GM06990 (cell line): Measurements from ENCODE around the gene SPAG16.
"Not testable (repeated sequence)": the region's sequence is repeated elsewhere in the genome, so short reads cannot be mapped to it uniquely, and the experiment has no call there.

ENCODE experiments used
- DNase-seq: peaks from one replicate; pipeline ENCODE4 v3.0.0-alpha.2; 2011; ENCODE audit not compliant: insufficient read length; ENCODE audit errors: extremely low read depth
- H3K27me3 ChIP-seq: replicated peaks from 2 replicates; pipeline ENCODE4 v1.6.0; 2011; ENCODE audit warnings: low read length; ENCODE audit not compliant: control insufficient read depth, insufficient read depth
- H3K36me3 ChIP-seq: 2 replicates; pipeline ENCODE4 v1.5.1; 2011; ENCODE audit warnings: low read length; ENCODE audit not compliant: control insufficient read depth, insufficient read depth
- H3K4me3 ChIP-seq: replicated peaks from 2 replicates; pipeline ENCODE4 v1.5.1; 2011; ENCODE audit warnings: low read depth, mild to moderate bottlenecking, control low read depth, low read length
- CTCF ChIP-seq: IDR thresholded peaks from 2 replicates; pipeline ENCODE4 v1.5.1; 2011; ENCODE audit warnings: low read length, control low read depth, mild to moderate bottlenecking, inconsistent platforms; ENCODE audit not compliant: insufficient read depth, poor library complexity, severe bottlenecking

The SPAG16 gene

DNA sequence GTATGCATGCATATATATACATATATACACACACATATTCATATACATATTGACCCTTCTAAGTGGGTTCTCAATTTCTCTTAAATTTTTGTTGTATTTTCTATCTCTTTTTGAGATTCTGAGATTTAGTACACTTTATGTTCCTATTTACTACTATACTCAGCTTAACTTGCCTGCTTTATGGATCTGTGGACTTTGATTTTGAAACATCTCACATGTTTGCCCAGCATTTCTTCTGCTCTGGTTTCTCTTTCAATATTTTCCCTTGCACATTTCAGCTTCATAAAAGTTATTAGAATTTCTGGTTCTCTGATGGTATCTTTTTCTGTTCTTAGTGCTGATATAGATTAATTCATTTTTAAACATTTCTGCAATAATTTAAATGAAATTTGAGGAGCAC, 380.6 kb downstream of the SPAG16 start:
- Histone ChIP-seq H3K27me3 (no peaks in the 10 kb centered on the region), H3K4me3 (no peak overlapping the region), H3K36me3 (no peaks in the 10 kb centered on the region)
- no peak for TF ChIP-seq CTCF
- DNase-seq: no peak

GRCh38 chr2:213669657-213670056, 385.4 kb downstream of the SPAG16 start:
- no peak for DNase-seq
- Histone ChIP-seq H3K4me3 (no peak overlapping the region), H3K36me3 (no peaks in the 10 kb centered on the region), H3K27me3 (no peaks in the 10 kb centered on the region)
- no peak for TF ChIP-seq CTCF

DNA sequence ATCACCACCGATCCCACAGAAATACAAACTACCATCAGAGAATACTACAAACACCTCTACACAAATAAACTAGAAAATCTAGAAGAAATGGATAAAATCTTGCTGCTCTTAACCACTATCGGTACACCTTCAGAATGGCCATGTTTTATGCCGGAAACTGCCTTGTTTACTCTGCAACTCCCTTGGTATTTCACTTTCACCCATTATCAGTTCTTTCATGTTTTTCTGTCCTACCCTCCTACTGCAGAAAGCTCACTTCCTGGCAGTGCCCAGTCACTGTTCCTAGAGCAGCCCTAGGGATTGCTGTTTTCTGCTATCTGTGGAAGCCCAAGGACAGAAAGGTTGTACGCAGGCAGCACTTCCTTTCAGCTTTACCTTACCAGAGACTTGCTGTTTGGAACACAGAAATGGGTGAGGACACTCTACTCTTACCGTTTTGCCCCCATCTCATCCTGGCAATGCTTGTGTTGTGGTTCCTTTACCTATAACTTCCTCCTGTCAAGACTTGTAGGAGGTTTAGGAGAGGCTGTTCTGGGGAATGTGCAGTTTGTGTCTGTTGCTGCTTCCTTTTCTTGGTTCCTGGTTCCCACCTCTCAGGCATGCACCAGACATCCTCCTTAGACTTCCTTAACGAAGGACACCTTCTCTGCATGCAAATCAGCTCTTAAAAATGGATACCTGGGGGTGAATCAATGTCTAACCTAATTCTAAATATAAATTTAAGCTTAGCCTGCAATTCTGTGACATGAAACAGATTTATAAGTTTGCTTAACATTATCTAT, 394.4 kb downstream of the SPAG16 start:
- DNase-seq: no peak
- Histone ChIP-seq H3K4me3 (peak overlapping the region; percentile 45), H3K36me3 (no peaks in the 10 kb centered on the region), H3K27me3 (no peaks in the 10 kb centered on the region)
- TF ChIP-seq CTCF: no peak

GRCh38 chr2:213679894-213680293, 395.6 kb downstream of the SPAG16 start:
- no peak overlapping the region for H3K4me3 ChIP-seq
- H3K36me3 ChIP-seq: no peaks in the 10 kb centered on the region
- no peak for DNase-seq
- no peak for TF ChIP-seq CTCF
- no peaks in the 10 kb centered on the region for H3K27me3 ChIP-seq

DNA sequence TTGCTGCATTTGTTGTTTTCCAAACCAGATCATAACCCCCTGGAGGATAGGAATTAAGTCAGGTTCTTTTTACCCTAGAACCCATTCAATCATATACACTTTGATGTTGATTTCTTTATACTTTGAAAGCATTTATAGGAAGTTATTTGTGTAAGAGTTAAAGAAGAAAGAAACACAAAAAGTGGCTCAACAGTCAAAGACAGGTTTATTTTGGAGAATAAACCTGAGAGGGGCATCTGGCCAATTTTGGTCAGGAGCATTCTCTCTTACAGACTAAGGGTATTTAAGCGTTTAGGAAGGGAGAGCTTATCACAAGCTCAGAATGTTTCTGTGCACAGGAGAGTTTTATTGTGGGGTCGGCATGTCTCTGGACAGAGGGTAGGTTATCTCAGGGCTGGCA, 398.0 kb downstream of the SPAG16 start:
- Histone ChIP-seq H3K36me3 (no peaks in the 10 kb centered on the region), H3K4me3 (no peak overlapping the region), H3K27me3 (no peaks in the 10 kb centered on the region)
- no peak for DNase-seq
- TF ChIP-seq CTCF: no peak

DNA sequence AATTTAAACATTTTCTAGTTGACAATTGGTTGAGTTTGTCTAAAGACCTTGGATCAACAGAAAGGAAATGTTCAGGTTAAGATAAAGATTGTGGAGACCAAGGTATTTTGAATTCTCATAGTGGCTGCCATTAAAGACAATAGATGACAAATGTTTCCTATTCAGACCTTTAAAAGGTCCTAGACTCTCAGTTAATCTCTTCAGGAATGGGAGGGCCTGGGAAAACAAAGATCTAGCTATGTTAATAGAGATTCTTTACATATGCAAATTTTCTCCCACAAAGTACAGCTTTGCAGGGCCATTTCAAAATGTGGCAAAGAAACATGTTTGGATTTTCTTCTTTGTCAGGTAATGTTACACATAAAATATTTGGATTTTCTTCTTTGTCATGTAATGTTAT, 403.9 kb downstream of the SPAG16 start:
- no peak for TF ChIP-seq CTCF
- H3K36me3 ChIP-seq: no peaks in the 10 kb centered on the region
- no peak for DNase-seq
- no peaks in the 10 kb centered on the region for H3K27me3 ChIP-seq
- H3K4me3 ChIP-seq: no peak overlapping the region

- not testable (repeated sequence) for H3K4me3 ChIP-seq, DNase-seq, H3K36me3 ChIP-seq, H3K27me3 ChIP-seq
Measured at GRCh38 chr2:213688825-213689224, 404.6 kb downstream of the SPAG16 start.
